ENCODE data around the gene CPXCR1. TPM values are rescaled to one million over a fixed set of nuclear protein-coding genes. Genes with fewer than 3 reads are reported as not detected.

Gene CPXCR1
- total and polyA plus RNA-seq, 10 of the 15 experiments (the other 5 are each of a cell fraction or from before 2014, with no cell fraction given) = 0.05 to 0.26 (median 0.06) TPM; not detected in 7

DNA sequence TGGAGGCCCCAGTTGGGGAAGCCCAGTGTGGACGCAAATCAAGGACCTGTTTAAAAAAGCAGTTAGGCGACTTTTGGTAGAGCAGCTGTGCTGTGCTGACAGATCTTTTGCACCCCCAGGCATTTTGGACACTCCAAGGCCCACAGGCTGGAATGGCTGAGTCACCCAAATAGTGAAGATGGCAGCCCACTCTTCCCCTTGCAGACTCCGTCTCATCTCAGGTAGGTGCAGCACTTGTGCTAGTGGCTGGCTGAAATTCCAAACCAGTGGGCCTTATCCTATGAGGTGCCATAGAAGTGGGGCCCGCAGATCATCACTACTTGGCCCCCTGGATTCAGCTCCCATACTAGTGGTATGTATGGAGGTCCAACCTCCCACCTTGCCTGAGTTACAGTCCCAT is 42.8 kb downstream of the CPXCR1 start:
- ChIA-PET RAD21 (ENCODE audit: unreplicated experiment) (no interaction called here), SMC1A (ENCODE audit: uncharacterized antibody, unreplicated experiment) (interaction anchor here (1.2 kb wide), 1 partner anchor 58 kb away, joined by 3 read pairs; no protein-coding TSS in a partner anchor), CTCF (no interaction called here), POLR2A (no interaction called here)
- in situ Hi-C loops (cut with MboI) (no loop called here), intact Hi-C loops (cut with micrococcal nuclease; ENCODE audit: unreplicated experiment) (no loop called here)
- 21% methylated on average over 4 of the region's 4 CpGs for WGBS (ENCODE audit: insufficient coverage, insufficient replicate concordance, low lambda C conversion rate, missing lambda C conversion rate)
- H3K79me2 ChIP-seq (ENCODE audit: control insufficient read depth, insufficient read depth, low read length) = no peaks in the 10 kb centered on the region
- H3K9me3 ChIP-seq (replicated peaks; ENCODE audit: control insufficient read depth, insufficient read depth, low read length) = no peaks in the 10 kb centered on the region
- no peak overlapping the region for H3K9ac ChIP-seq (ENCODE audit: control insufficient read depth, insufficient read depth, low read length)
- no peak overlapping the region for H3K4me3 ChIP-seq
- no TSS peak for BruUV-seq (replicated peaks)
- H3K4me2 ChIP-seq (ENCODE audit: control insufficient read depth, insufficient read depth) = no peak overlapping the region
- TF ChIP-seq SRF (IDR thresholded peaks at IDR 0.05; ENCODE audit: low read depth in 2 of 2, low read length in 2 of 2) = no peak
- TF ChIP-seq, protein P1, sequence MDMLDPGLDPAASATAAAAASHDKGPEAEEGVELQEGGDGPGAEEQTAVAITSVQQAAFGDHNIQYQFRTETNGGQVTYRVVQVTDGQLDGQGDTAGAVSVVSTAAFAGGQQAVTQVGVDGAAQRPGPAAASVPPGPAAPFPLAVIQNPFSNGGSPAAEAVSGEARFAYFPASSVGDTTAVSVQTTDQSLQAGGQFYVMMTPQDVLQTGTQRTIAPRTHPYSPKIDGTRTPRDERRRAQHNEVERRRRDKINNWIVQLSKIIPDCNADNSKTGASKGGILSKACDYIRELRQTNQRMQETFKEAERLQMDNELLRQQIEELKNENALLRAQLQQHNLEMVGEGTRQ (IDR thresholded peaks at IDR 0.05; ENCODE audit: borderline replicate concordance, low read depth, low read length) = no peak
- no peak for TF ChIP-seq TARDBP (IDR thresholded peaks at IDR 0.05; ENCODE audit: borderline replicate concordance)
- H4K20me1 ChIP-seq (ENCODE audit: control insufficient read depth, insufficient read depth) = no peaks in the 10 kb centered on the region
- H2AFZ ChIP-seq (ENCODE audit: control insufficient read depth, low read depth, low read length) = no peak overlapping the region
- H3K27me3 ChIP-seq (replicated peaks in 1 of 2; ENCODE audit: control insufficient read depth in 2 of 2, insufficient read depth in 2 of 2, low read length in 1 of 2) = no peaks in the 10 kb centered on the region
- no peaks in the 10 kb centered on the region for H3K4me1 ChIP-seq (ENCODE audit: control insufficient read depth, insufficient read depth, low read length)
- no peaks in the 10 kb centered on the region for H3K36me3 ChIP-seq (ENCODE audit: control insufficient read depth in 2 of 2, insufficient read depth in 2 of 2, low read length in 1 of 2)
- ATAC-seq (no peak), DNase-seq (ENCODE audit: low read depth, low spot score) (no peak), FAIRE-seq (no peak)
- no peak overlapping the region for H3K27ac ChIP-seq (ENCODE audit: control insufficient read depth, insufficient read depth)

Data from GM12878 (cell line).